GM18861 (cell line): ENCODE measurements around the gene GZMM.

Source experiments
- ATAC-seq: cut with Tn5 transposase; IDR thresholded peaks from one replicate; pipeline ENCODE4 v1.9.1; 2021; ENCODE audit not compliant: unreplicated experiment

The GZMM gene

DNA sequence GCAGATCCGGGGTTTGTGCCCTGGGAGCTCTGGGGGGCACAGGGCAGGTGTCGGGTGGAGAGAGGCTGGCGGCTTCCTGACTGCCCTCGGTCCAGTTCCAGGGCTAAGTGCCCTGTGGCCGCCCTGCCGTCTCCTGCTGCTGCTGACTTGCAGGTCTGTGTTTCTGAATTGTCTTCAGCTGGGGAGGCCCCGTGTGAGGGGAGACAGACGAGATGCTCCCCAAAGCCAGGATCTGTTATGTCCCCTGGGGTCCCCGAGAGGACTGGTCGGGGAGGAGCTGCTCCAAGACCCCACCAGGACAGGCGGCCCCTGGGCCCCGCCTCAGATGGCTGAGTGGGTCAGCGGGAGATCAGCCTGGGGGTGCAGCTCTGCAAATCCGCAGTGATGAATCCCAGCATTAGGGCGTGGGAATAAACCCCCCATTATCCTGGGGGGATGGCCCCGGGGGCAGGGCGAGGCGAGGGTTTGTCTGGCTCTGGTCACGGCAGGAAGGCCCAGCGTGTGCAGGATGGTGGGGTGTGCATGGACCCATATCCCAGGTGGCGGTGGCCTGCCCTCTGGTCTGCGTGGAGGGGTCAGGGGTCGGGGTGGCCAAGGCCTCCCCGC is 50.5 kb downstream of the GZMM start:
- ATAC-seq, result no peak

DNA sequence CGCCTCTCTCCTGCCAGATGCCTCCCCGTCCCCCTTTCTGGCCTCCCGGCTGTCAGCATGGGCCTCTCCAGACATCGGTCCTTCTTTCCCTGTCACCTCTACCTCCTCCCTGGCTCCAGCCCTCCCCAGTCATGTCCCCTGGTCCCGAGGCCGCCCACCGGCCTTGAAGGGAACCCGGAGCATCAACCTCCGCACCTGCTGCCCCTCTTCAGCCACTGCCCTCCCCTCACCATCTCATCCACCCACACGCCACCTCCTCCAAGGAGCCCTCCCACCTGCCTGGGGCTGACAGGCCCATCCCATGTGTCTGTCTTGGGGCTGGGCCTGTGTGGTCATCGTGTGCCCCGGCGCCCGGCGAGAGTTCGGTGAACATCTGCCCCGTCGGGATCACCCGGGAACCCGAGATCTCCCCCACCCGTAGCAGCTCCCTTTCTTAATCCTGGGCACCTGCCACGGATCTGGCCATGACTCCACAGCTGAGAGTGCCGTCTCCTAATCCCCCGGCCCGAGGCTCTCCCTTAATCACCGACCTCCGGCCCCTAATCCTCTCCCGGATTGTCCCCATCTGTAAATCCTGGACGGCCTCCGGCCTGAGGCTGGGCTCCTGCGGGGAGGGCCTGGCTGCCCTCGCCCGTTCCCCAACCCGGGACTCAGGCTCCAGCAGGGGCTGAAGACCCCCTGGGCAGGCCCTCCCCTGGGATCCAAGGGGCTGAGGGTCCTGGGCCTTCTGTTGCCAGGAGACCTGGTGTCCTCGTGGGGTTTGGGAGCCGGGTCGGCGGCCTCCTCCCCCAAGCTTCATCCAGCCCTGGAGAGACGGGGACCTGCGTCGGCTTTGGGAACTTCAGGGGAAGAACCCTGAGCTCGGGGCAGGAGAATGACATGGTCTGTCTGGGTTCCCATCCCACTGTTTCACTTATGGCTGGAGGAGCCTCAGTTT is 51.7 kb downstream of the GZMM start:
- no peak for ATAC-seq

DNA sequence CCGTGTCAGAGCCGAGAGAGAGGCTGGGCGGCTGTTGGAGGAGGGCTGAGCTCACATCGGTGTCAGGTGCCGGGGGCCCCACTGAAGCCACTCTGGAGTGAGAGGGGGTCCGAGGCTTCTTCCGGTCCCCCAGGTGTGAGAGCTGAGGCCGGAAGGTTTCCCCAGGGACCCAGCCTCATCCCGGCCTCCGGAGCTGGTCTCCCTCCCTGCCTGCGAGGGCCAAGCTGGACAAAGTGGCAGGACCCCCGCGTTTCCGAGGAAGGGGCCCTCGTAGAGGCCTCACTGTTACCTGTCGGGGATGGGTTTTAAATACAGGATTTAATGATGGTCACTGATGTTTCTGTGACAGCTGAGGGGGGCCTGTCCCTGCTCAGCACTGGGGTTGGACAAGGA is 52.4 kb downstream of the GZMM start:
- ATAC-seq, result no peak

DNA sequence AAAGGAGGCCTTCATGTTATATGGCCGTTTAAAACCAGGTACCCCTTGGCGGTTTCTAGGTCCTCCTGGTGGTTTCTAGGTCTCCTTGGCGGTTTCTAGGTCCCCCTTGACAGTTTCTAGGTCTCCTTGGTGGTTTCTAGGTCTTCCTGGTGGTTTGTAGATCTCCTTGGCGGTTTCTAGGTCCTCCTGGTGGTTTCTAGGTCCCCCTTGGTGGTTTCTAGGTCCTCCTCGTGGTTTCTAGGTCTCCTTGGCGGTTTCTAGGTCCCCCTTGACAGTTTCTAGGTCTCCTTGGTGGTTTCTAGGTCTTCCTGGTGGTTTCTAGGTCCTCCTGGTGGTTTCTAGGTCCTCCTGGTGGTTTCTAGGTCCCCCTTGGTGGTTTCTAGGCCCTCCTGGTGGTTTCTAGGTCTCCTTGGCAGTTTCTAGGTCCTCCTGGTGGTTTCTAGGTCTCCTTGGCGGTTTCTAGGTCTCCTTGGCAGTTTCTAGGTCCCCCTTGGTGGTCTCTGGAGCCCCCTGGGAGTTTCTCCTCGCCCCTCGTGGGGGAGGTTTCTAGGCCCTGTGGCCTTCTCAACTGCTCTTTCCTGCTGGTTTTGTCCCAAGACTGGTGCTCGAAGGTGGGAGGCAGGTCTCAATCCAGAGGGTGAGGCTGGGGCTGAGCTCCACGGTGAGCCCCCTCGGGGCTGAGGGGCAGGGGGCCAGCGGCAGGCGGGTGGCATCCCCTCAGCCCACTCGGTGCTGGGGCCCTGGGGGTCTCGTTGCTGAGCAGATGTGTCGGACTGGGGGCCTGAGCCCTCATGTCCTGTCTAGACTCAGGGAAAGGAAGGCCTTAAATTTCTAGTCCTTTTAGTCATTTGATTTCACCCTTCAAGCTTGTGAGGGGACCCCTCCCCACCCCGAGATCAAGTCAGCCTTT is 53.8 kb downstream of the GZMM start:
- ATAC-seq, result no peak
